Measurements from ENCODE around the gene CREBBP.
"Not testable (repeated sequence)": the region's sequence is repeated elsewhere in the genome, so short reads cannot be mapped to it uniquely, and the experiment has no call there.

The CREBBP gene

DNA sequence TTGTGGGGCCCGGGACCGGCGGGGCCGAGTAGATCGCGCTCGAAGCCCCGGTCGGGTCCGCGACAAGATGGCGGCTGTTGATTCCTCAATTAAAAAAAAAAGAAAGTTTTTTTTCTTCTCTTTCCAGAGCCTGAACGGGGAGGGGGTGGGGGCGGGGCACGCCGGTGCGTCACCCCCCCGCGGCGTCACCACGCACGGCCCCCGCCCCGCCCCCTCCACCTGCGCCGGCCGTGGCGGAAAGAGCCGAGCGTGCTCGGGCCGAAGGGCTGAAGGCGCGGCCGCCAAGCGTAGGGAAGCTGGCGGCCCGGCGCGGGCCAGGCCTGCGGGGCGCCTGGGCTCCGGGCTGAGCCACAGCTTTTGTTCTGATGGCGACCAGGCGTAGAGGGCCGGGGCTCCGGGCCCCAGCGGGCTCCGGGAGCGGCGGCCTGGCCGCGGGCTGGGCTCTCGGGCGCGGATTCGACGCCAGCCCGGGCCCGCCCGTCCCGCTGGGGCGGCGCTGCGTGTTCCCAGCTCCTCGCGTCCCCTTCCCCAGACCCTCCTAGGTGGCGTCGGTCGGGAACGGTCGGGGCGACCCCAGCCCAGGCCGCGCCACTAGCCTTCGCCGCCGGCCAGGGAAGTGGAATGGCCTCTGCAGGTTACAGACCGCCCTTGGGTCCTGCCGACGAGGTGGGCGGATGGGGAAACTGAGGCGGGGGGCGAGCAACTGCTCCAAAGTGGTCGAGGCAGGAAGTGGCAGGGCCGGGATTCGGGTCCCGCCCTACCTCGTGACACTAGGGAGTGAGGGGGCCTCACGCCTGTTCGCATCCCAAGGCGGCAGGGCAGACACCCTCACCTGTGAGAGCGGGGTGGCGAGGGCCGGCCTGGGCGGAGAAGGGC, at the start of gene CREBBP:
Gene CREBBP (minus strand): TSS at position 91 of the 876 bp plus-strand sequence. CDS start 797 bp downstream, outside the sequence.
- in situ Hi-C loops (cut with HindIII; ENCODE audit: low sequenced_read_pairs), result no loop called here

DNA sequence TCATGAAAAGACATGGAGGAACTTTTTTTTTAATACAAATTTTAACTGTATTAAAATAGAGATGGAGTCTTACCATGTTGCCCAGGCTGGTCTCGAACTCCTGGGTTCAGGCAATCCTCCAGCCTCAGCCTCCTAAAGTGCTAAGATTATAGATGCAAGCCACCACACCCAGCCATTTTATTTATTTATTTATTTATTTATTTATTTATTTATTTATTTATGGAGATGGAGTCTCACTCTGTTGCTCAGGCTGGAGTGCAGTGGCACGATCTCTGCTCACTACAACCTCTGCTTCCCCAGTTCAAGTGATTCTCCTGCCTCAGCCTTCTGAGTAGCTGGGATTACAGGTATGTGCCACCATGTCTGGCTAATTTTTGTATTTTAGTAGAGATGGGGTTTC, 46.6 kb upstream of the CREBBP start:
- in situ Hi-C loops (cut with HindIII; ENCODE audit: low sequenced_read_pairs), result not testable (repeated sequence)

DNA sequence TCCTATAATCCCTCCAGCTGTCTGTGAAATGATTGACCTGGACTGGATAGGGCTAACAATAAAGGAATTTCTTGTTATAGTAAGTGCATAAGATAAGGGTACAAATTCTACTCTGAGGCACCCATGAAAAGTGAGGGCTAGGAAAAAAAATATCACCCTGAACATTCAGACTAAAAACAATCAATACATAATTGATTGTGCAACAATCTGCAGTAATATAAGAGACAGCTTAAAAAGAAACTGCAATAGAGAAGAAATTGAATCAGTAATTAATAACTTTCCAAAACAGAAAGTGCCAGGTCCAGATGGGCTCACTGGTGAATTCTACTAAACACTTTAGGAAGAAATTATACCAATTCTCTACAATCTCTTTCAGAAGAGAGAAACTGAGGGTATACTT, 44.2 kb upstream of the CREBBP start:
- in situ Hi-C loops (cut with HindIII; ENCODE audit: low sequenced_read_pairs), result no loop called here

DNA sequence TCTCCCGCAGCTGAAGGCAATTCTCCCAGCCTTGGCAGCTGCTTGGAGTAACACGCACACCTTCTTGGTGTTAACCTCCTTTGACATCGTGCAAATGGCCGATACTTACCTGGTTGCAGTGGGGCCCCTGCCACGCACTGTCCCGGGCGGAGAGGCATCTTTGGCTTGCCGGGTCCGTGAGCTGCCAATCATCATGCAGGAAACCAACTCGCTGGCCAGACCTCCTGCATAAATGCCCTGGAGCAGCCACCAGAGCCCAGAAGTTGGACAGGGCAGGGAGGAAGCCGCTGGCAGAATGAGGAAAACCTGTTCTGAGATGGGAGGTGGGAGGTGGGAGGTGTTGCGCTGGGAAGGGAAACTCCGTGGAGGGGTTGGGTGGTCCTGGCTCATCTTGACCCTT, 41.7 kb upstream of the CREBBP start:
- in situ Hi-C loops (cut with HindIII; ENCODE audit: low sequenced_read_pairs), result no loop called here

DNA sequence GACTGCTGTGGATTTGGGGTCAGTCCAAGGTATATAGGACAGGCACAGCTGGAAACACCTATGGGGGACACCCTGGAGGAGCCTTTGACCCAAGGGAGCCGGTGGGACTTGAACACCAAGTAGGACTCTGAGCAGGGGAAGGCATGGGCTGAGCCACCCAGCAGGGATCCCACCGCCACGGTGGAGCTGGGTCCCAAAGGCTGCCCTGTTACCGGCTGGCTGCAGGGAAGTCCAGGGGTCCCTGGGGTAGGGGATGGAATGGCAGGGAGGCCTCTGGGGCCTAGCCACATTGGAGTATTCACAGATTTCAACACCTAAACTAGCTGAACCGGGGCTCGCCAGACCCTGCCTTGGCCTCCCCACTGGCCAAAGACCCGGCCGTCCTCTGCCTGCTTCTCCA, 39.7 kb upstream of the CREBBP start:
- in situ Hi-C loops (cut with HindIII; ENCODE audit: low sequenced_read_pairs), result no loop called here

DNA sequence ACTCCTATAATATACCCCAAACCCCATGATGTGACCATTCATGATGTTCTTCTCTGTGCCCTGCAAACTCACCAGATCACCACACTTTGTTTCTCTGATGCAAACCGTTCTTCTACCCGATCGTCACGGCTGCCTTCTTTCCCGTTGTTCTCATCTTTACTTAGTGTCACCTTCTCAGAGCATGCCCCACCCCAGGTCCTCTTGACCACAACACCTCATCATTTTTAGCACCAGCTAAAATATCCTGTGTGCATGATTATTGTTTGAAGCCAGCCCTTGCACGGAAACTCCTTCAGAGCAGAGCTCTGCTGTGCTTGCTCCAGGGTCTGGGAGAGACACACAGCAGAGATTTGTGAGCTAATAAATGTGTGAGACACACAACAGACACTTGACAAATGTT, 38.9 kb upstream of the CREBBP start:
- in situ Hi-C loops (cut with HindIII; ENCODE audit: low sequenced_read_pairs), result loop anchor here (5.0 kb wide), 1 partner anchor 47 kb away; no protein-coding TSS in a partner anchor

DNA sequence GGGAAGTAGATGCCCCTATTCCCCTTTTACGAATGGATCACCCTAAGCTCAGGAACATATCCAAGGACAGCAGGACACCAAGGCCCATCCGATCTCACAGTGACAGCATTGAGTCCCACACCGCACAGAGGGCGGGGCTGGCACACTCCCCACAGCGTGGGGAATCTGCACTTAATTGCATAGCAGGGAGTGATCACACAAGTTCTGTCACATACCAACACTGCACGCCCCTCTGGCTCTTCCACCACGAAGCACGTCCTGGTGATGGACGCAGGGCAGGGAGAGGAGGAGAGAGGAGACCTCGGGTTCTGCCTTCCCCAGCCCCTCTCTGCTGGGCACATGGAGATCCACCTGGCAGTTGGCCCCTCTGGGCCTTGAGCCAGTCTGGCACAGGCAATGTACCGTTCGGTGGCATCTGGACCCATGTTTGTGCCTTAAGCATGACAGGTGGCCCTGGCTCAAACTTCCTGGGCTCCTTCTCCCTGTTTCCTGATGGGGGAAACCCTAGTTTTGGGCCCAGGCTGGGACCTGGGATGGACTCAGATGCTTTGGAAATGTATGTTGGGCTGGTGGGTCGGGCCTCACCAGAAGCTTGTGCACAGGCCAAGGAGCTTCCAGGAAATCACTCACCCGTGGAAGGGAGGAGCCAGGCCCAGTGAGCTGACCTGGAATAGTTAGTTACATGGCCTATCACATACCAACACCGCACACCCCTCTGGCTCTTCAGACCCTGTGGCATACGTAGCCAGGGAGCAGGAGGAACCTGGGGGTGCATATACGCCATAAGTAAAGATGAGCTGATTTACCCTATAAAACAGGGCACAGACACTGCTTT, 35.1 kb upstream of the CREBBP start:
- in situ Hi-C loops (cut with HindIII; ENCODE audit: low sequenced_read_pairs), result loop anchor here (5.0 kb wide), 1 partner anchor 43 kb away; no protein-coding TSS in a partner anchor

DNA sequence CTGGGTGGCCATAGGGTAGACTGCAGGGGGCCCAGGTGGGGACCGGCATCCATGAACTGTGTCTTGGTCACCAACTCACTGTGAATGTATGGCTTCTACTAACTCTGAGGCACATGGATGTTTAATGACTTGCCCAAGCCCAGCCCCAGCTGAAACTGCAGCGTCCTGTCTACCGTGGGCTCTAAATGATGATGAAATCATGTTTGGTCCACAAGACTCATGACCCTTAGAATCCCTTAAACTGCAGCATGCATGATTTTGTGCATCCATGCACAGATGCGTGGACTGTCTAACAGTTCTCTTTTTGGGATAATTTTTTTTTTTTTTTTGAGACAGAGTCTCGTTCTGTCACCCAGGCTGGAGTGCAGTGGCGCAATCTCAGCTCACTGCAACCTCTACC, 32.4 kb upstream of the CREBBP start:
- in situ Hi-C loops (cut with HindIII; ENCODE audit: low sequenced_read_pairs), result no loop called here

DNA sequence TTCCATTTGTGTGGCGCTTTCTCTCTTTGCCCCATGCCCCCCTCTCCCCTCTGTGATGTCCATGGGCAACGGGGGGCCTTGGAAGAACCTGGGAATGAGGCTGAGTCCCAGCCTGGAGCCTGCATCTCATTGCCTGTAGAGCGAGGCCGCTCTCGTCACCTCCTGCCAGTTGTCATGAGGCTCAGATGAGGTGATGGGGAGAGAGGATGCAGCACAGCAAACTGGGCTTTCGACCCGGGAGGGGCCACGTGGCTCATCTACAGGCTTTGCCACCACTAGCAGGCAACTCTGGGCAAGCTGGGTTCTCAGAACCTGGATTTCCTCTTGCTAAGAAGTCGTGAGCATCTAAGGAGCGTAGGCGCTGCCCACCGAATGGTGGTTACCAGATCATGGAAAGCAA, 31.9 kb upstream of the CREBBP start:
- in situ Hi-C loops (cut with HindIII; ENCODE audit: low sequenced_read_pairs), result no loop called here

DNA sequence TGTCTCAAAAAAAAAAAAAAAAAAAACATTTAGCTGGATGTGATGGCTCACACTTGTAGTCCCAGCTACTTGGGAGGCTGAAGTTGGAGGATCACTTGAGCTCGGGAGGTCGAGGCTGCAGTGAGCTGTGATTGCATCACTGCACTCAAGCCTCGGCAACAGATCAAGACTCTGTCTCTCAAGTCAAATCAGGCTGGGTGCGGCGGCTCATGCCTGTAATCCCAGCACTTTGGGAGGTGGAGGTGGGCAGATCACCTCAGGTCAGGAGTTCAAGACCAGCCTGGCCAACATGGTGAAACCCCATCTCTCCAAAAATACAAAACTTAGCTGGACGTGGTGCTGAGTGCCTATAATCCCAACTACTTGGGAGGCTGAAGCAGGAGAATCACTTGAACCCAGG, 31.2 kb upstream of the CREBBP start:
- in situ Hi-C loops (cut with HindIII; ENCODE audit: low sequenced_read_pairs), result not testable (repeated sequence)

DNA sequence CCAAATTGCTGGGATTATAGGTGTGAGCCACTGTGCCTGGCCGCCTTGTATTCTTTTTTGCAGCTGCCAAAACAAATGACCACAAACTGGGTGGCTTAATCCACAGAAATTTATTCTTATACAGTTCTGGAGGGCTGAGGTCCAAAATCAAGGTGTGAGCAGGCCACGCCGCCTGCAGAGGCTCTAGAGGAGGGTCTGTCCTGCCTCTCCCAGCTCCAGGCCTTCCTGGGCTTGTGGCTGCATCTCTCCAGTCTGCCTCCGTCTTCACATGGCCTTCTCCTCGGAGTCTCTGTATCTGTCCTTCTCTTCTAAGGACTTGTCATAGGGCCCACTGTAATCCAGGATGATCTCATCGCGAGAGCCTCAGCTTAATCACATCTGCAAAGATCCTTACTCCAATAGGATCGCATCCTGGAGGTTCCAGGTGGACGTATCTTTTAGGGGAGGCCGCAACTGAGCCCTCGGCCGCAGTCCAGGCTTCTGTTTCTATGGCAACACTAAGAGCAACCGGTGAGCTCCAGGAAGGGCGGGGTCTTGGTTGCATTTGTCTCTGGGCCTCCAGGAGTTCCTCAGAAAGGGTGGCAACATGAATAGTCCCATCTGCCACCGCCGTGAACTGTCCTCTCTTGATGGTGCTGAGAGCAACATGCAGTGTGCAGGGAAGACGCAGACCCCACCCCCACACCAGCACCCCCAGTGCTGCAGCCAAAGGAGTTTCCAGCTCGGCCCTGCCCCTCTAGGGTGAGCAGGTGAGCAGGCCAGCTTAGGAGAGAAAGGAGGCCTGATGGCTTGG, 29.5 kb upstream of the CREBBP start:
- in situ Hi-C loops (cut with HindIII; ENCODE audit: low sequenced_read_pairs), result no loop called here

DNA sequence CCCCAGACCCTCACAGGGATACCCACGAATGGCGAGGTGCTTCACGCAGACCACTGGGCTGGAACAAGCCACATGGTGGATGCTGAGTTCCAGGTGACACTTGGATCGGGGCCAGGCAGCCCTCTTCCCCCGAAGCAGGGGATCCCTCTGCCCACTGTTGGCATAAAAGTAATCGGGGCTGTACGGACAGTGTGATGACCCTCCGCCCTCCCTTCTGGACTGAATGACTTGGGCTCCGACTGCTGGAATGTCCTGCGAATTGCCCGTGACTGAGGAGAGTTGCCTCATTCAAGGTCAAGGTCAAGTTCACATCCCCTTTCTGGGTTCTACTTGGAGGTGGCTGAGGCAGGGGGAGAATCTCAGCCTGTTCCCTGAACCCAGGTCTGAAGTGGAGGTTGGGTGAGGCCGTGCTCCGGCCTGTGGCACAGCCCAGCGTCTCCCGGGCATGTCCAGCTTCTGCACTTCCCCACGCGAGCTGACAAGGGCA, 28.5 kb upstream of the CREBBP start:
- in situ Hi-C loops (cut with HindIII; ENCODE audit: low sequenced_read_pairs), result no loop called here

DNA sequence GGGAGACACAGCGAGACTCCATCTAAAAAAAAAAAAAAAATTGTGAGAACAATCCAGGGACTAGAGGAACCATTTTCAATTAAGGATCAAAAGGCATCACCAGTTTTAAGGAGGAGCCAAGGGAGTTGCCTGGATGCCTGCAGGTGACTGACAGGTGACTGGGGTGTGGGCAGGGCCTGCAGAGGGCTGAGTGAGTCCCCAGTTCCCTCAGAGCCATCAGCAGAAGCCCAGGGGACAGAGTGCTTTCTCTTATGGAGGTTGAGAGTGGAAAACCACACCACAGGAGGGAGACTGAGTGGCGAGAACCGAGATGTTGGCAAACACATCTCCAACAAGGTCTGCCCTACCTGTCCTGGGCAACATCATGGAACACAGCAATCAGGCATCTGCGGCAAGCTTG, 27.1 kb upstream of the CREBBP start:
- in situ Hi-C loops (cut with HindIII; ENCODE audit: low sequenced_read_pairs), result no loop called here

DNA sequence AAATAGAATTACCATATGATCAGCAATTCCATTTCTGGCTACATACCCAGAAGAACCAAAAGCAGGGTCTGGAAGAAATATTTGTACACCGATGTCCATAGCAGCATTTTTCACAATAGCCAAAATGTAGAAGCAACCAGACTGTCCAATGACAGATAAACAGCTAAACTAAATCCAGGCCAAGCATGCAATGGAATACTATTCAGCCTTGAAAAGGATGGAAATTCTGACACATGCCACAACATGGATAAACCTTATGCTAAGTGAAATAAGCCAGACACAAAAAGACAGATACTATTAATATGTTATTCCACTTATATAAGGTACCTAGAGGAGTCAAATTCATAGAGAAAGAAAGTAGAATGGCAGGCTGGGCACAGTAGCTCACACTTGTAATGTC, 25.9 kb upstream of the CREBBP start:
- in situ Hi-C loops (cut with HindIII; ENCODE audit: low sequenced_read_pairs), result no loop called here

DNA sequence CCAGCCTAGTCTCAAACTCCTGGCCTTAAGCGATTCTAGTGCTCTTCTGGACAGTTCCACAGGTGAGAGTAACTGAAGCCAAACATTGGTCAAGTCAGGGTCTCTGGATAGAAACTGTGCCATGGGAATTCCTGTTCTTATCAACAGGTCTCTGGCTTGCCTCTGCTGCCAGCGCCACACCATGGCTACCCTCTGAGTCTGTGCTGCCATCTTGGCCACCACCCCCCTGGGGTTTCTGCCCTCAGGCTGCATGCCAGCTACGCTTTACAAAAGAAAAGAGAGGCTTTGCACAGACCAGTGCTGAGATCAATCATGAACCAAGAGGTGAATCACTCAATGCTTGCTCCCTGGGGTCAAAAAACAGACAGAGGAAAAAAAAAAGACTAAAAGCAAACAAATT, 24.4 kb upstream of the CREBBP start:
- in situ Hi-C loops (cut with HindIII; ENCODE audit: low sequenced_read_pairs), result no loop called here

DNA sequence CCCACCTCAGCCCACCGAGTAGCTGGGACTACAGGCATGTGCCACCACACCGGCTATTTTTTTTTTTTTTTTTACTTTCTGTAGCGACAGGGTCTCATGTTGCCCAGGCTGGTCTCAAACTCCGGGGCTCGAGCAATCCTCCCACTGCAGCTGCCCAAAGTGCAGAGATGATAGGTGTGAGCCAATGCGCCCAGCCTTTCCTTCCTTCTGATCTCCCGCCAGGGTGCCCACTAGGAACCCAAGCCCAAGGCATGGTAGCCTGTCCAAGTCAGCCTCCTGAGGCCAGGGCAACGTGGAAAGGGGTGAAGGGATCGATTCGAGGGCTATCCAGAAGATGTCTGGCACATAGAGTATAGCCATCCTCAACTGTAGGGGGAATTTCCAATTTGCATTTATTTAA, 9.6 kb upstream of the CREBBP start:
- in situ Hi-C loops (cut with HindIII; ENCODE audit: low sequenced_read_pairs), result no loop called here

DNA sequence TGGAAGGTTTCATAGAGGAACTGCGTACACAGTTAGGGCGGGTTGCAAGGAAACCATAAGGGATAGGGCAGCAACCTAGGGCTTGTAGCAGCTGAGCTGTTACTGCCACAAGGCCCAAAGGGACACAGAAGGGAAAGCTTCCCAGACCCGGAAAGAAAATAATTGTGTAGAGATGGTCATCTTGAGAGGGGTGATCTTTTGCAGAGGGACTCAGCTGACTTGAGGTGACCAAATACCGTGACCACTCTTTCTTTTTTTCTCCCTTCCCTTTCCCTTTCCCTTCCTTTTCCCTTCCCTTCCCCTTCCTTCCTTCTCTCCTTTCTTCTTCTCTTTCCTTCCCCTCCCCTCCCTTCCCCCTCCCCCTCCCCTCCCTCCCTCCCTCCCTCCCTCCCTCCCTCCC, 8.5 kb upstream of the CREBBP start:
- in situ Hi-C loops (cut with HindIII; ENCODE audit: low sequenced_read_pairs), result no loop called here

DNA sequence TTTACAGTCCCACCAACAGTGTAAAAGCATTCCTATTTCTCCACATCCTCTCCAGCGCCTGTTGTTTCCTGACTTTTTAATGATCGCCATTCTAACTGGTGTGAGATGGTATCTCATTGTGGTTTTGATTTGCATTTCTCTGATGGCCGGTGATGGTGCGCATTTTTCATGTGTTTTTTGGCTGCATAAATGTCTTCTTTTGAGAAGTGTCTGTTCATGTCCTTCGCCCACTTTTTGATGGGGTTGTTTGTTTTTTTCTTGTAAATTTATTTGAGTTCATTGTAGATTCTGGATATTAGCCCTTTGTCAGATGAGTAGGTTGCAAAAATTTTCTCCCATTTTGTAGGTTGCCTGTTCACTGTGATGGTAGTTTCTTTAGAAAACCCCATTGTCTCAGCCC, 5.5 kb upstream of the CREBBP start:
- in situ Hi-C loops (cut with HindIII; ENCODE audit: low sequenced_read_pairs), result not testable (repeated sequence)

DNA sequence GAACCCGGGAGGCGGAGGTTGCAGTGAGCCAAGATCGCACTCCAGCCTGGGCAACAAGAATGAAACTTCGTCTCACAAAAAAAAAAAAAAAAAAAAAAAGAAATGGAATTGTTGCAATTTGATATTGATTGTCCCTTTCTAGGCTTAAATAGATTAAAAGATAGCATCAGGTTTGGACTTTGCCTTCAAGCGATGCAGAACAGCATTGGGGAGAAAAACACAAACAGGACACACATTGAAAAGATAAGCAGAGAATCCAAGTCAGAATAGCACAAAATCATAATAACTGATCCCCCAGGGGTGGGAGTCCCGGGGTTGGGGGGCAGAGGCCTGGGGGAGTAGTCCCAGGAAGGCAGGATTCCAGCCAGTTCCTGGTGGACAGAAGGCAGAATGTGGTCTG, 3.9 kb upstream of the CREBBP start:
- in situ Hi-C loops (cut with HindIII; ENCODE audit: low sequenced_read_pairs), result no loop called here

DNA sequence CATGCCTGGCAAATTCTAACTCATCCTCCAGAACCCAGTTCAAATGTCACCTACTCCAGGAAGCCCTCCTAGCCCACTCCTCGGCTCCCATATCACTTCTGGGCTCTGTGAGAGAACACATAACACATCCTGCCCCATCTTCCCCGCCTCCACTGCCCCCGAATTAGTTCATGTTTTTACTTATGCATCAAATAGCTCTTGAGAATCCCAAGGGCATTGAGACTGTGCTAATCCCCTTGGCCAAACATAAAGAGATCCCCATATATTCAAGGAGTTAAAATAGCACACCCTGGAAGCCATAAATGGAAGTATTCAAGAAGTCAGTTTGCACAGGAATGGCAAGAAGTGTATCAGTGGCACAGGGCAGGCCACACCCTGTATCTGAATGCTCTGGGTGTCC, 2.0 kb upstream of the CREBBP start:
- in situ Hi-C loops (cut with HindIII; ENCODE audit: low sequenced_read_pairs), result no loop called here

DNA sequence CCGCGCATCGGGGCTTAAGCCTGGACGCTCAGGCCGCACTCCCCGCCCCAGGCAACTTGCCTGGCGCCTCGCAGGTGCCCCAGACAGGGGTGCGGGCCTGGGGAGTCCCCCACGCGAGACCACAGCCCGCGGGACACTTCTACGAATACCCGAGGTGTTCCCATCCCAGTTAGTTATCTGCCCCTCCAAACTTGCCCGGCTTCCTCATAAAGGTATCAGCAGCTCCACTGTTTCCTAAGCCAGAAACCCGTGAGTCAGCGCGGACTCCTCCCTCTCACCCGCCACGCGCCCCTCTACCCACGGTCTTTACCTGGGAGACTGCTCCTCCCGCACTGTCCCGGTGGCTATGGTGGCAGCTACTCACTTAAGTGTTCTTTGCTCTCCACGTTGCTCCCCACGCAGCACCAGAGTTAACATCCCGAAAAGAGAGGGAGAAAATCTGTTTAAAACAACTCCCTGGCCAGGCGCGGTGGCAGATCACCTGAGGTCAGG, 1.0 kb upstream of the CREBBP start:
- in situ Hi-C loops (cut with HindIII; ENCODE audit: low sequenced_read_pairs), result no loop called here

Data from DLD1 (cell line).